GM18909 (cell line): ENCODE measurements around the gene PER2.

Experiments
- ATAC-seq: cut with Tn5 transposase; IDR thresholded peaks from one replicate; pipeline ENCODE4 v1.9.1; 2021; ENCODE audit warnings: mild to moderate bottlenecking; ENCODE audit not compliant: unreplicated experiment, poor library complexity

Gene PER2

DNA sequence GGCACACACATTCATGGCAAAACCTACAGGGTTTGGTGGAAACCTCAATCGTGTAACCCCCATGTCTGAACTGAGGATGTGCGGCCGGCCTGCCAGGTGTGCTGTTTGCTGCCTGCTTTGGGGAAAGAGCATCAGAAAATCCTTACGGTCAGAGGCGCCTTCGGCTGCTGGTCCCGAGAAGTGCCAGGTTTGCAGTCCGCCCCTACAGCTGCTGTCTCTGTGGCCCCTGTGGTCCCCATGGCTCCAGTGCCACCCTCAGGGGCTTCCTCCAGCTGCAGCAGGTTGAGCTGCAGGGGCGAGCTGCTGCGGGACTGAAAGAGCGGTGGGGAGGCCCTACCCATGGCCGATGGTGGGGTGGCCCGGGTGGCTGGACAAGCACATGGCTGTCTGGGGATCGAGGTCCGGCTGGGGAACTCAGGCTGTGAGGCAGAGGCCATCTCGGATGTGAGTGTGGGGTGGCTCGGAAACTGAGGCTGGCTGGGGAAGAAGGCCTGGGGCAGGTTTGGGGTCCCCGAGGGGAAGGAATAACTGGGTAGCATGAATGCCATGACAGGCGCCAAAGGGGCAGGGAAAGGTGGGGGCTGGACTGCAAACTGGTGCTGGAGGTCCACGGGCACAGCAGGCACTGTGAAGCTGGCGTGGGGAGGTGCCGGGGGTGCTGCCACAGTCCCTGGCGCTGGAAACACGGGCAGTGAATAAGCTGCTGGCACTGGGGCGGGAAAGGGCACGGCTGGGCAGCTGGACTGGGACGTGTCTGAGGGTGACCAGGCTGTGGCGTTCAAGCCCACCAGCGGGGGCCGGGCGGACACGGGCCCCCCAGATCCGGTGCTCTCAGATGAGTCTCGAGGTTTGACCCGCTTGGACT, 35.4 kb downstream of the PER2 start:
- no peak for ATAC-seq

DNA sequence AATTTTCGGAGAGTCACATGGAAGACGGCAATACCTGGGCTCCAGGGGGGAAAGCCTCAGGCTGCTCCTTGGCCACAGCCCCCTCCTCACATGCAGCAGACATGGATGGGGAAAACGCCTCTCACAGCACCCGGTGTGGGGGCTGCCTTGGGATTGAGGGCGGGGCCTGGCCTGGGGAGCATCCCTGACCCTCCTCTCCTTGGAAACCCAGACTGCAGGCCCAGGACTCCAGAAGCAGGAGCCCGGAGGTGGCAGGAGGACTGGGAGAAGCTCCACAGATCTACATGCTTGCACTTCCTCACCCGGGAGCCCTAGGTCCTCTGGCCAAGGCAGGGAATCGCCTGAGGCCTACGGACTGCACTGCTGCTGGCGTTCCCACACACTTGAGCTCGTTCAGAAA, 36.4 kb downstream of the PER2 start:
- no peak for ATAC-seq

DNA sequence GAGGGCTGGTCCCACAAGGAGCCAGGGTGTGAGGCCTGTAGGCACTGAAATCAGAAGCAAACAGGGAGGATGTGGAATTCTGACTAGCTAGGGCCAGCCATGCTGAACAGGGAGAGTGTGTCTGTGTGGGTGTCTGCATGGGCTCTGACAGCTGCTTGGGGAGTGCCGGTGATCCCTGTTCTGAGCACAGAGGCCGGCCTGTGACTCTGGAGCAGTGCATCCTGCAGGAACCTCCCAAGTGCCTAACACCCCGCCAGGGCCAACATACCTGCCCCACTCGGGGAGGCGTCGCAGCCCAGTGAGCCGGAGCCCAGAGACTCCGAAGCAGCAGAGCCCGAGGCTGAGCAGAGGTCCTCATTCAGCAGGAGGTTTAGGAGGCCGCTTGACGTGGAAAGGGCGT, 37.1 kb downstream of the PER2 start:
- ATAC-seq, result no peak

DNA sequence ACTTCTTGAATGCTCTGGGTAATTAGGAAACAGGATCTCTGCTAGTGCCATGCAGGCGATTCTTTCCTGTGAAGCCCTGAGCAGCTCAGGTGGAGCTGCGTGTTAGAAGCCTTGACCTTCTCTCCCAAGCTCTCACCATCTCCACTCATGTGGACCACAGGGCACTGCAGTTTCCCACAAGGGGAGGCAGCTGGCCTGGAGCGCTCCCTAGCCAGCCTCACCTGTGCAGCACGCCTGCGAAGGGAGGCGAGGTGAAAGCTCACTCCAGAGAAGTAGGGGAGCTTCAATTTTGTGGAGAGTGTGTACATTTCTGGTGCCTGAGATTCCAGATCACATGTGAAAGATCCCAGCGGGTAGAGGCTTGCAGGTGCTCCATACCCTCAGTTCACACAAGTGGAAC, 37.5 kb downstream of the PER2 start:
- no peak for ATAC-seq

DNA sequence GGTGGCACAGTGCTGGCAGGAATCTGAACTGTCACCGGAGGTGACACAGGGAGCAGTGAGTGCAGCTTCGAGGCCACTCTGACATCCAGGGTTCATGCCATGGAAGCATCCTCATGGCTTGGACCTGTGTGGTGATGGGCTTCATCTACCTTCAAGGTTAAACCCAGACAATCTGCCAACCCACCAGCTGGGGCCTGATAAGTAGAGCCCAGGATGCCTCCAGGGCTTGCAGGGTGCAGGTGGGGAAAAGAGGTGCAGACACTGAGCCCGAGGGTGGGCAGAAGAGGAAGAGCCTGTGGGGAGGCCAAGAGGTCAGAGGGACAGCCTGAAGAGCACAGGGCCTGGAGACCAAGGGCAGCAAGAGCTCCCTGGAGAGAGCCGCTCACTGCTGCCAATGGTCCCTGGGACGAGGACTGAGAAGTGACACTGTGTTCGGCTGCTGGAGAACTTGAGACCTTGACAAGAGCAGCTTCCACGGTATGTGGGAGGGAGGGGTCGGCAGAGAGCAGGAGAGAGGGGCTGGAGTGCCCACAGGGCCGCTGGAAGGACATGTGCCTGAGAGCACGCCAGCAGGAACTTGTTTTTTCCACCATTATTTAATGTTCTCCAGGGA, 40.5 kb downstream of the PER2 start:
- no peak for ATAC-seq

DNA sequence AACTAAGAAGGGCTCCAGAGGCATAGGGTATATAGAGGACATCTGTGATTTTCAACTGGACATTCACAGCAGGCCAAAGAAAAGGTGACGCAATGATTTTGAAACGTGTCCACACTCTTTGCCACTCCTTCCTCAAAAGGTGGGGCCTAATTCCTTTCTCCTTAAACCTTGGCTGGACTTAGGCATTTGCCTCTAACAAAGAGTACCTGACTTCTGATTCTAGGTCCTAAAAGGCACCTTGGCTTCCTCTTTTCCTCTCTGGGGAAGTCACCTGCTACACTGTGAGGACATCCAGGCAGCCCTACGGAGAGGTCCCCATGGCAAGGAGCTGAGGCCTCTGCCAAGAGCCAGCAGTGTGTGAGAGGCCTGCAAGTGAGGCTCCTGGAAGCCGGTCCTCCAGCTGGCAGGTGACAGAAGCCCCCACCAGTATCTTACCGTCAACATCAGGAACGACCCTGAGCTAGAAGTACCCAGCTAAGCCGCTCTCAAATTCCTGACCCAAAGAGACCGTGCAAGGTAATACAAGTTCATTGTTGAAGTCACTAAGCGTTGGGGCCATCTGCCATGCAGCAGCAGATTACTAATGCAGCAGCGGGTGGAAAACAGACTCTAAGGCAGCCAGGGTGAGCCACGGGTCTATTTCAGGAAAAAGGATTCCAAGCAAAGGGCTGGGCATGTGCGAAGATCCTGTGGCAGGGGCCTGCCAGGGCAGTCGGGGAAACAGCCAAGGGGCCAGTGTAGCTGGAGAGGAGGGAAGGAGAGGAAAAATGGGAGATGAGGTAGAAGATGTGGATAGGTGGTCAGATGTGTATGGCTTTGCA, 41.2 kb downstream of the PER2 start:
- ATAC-seq, result no peak

DNA sequence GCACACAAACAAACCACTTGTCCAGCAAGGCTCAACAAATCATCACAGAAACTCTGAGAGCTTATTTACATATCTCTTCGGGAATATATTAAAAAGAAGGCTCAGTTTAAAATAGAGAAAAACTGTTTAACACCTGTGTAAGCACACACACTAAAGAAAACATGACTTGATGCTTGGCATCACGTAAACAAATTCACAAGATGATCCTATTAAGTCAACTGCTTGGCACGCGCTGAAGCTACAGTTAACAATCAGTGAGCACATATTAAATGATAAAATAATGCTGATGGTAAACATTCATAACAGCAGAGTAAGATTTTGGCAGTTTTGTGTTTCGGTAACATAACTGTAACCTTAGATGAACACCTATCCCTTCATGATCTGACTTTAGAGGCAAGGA, 44.3 kb downstream of the PER2 start:
- ATAC-seq, result no peak

DNA sequence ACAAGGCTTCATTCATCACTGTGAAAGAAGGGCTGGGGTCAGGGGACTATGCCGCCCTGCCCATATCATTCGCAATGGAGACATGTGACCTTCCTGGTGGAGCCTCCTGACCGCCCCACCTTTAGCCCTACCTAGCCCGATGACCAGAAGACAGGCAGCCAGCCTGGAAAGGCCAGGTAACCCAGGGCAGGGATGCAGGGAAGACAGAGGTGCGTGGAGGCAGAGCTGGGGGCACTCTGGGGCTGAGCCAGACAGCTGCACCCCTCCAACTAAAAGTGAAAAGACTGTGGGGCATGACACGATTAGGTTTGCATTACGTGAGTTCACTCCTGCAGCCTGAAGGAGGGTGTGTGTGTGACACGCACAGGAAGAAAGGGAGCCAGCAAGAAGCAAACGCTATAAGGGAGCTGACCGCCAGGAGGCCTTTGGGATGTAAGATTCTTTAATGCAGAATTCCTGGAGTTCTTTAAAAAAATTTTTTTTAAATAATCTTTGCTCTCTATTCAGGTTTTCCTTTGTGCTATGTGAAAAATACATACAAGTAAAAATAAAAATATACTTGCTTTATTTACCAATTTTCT, 44.8 kb downstream of the PER2 start:
- no peak for ATAC-seq

DNA sequence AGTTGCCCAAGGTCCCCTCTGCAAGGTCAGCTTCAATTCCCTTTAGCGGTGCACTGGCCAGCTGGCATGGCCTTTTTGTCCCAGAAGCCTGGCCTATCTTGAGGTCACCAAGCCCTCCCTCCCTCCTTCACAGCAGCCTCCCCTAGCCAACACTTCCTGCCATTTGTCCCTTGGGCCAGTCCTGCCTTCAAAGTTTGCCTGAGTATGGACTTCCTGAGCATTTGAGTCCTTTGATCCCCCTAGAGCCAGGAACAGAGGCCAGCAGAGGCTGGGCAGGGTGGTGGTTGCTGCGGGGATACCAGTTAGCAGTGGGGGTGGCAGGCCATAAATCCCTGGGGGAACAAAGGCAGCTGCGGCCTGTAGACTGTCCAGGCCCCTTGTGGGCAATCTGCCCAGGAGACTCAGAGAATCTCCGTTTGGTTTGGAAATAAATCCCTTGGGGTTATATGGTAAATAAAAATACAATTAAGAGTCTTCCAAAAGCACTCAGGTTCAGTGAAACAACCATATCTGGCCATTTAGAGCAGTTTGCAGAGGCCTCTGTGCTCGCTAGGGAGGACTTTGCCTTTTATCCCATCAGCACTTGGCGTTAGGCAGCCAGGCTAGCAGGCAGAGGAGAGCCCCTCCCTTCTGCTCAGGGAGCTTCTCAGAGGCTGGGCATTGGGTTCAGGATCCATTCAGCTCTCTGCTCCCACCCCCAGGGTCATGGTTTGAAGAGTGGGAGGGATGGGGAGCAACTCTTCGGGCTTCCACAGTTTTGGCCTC, 45.5 kb downstream of the PER2 start:
- ATAC-seq, result no peak

DNA sequence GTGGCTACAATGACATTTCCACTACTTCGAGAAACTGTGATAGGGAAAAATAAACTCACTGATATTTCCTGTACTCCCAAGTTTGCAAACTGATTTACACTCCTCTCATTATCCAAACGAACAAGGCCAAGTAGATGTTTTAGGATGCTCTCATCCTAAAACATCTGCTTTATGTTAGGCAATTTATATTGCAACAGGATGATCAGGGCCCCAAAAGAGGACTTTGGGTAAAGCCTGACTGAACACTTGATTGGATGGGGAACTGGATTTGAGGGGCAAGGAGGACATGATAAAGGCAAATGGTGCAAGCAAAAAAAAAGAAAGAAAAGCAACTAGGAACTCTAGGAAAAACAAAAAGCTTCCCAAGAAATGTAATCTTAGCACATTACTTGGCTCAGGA, 46.4 kb downstream of the PER2 start:
- no peak for ATAC-seq

DNA sequence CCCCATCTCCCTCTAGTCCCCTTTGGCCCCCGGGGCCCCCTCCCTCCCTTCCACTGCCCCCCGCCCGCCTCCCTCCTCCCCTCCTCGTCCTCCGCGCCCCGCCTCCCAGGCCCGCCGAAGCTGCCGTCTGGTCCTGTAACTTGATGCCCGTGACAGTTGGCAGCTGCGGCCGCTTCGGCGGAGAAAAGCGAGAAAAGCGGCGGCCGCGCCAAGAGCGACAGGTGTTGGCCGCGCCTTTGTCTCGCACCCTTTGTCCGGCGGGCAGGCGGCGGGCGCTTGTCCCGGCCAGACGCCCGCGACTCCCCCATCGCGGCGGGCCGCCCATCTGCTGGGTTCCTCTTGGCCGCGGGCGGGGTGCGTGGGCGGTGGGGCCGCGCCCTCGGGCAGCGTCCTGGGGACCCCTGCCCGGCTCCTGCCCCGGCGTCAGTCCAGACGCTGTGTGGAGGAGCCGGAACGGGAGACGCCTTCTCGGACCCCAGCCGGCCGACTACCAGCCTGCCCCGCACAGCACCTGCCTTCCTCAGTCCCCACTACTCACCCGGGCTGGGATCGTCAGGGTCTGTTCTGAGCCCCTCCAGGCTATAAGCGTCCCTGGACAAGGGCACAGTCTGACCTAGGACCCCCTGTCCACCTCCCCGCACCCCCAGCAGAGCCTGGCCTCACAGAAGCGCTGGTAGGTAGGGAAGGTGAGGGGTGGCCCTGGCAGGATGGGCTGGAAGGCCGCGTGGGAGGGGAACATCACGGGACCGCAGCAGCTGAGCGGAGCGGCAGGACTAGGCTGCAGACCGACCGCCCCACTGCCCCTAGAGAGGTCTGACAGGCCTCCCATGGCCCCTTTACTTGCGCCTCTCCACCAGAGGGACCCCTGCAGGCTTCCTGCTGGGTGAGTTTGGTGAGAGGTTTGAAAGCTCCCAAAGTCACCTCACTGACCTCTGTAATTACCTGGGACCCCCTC, 47.4 kb downstream of the PER2 start:
- ATAC-seq, result no peak

DNA sequence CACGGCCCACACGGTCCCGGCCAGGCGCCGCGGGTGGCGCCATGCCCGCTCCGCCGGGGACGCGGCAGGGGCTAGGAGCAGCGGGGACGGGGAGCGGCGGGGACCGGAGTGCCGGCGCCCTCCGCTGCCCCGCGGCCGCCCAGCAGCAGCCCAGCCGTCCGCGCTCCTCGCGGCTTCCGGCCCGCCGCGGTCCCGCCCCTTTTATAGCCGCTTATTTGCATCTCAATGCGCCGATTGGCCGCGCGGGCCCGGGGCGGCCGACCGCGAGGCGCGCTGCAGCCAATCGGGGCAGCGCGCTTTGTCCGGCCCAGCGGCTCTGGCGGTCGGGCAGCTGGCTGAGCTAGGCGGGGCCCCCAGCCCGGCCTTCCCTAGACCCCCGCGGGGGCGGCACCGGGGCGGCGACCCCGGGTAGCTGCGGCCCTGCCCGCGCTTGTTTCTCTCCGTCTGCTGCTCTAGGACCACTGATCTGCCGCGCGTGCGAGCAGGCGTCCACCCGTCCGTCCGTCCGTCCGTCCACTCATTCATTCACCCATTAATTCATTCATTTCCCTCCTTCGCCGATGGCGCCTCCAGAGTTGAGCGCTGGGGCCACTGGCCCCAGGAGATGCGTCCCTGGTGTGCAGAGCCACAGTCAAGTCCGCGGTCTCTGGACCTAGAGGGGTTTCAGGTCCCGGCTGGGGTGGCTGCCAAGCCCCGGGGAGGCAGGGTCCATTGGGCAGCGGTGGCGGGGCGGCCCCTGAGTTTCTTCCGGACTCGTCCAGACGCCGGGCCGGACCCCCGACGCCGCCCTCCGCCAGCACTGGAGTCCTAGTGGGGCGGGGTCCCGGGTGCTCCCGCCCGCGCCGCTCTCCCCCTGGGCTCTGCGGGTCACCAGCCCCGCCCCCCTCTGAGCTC, 48.3 kb downstream of the PER2 start, which contains the start of gene HES6:
HES6 (minus strand) TSS at position 176 of the 894 bp plus-strand sequence; CDS start at position 43, 133 bp downstream.
- peak; percentile 85 for ATAC-seq

DNA sequence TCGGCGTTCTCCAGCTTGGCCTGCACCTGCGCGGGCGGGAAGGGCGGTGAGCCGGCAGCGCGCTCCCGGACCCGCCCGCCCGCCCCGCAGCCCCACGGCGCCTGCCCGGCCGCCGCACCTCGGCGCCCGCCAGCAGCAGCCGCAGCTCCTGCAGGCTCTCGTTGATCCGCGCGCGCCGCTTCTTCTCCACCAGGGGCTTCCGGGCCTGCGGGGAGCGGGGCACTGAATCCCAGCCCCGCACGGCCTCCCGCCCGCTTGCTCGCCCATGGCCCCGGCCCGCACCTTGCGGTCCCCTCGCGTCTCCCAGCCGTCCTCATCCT, 48.9 kb downstream of the PER2 start:
- no peak for ATAC-seq

DNA sequence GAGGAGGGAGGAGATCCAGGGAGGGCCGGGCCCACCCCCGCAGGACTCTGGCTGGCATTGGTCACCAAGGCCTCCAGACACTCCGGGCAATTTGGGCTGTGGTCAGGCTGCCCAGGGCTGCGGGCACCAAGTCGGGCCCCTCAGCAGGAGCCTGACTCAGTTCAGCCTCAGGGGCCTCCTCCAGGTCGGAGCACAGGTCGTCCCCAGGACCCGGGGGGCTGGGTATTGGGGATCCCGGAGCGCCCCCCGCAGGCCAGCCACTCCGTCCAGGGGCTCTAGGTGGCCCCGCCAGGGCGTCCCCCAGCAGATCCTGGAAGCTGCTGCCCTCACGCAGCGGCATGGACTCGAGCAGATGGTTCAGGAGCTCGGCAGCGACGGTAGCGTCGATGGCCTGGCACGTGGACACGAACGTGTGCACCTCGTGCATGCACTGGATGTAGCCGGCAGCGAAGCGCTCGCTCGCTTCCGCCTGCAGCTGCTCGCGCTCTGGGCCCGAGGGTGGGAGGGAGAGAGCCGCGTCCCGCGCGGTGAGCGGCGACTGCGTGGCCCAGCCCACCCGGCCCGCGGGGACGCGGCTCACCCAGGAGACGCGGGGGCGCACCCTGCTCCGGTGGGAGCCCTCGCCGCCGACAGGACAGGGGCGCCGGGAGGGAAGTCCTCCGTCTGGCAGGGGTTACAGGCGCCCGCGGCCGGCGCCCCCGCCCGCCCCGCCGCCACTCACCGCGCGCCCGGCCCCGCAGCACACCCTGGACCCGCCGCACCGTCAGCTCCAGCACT, 49.5 kb downstream of the PER2 start:
- no peak for ATAC-seq

DNA sequence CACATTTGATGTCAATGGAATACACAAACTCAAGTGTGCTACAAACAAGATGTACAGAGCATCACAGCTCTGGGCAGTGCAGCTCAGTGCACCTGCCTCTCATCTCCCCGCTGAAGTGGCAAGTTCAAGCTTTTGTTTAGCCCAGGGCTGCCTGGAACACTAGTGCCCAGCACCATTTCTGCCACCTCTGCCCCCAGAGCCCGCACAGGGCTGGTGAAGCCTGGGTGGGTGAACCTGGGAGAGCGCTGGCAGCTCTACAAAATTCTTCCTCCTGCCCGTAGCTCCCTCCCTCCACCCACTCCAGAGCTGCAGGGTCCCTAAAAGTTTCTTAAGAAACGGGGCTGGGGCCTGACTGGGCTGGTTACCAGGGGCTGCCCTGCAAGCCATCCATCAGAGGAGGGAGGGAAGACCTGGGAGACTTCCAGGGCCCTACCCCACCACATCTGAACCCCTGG, 50.1 kb downstream of the PER2 start:
- ATAC-seq, result no peak

DNA sequence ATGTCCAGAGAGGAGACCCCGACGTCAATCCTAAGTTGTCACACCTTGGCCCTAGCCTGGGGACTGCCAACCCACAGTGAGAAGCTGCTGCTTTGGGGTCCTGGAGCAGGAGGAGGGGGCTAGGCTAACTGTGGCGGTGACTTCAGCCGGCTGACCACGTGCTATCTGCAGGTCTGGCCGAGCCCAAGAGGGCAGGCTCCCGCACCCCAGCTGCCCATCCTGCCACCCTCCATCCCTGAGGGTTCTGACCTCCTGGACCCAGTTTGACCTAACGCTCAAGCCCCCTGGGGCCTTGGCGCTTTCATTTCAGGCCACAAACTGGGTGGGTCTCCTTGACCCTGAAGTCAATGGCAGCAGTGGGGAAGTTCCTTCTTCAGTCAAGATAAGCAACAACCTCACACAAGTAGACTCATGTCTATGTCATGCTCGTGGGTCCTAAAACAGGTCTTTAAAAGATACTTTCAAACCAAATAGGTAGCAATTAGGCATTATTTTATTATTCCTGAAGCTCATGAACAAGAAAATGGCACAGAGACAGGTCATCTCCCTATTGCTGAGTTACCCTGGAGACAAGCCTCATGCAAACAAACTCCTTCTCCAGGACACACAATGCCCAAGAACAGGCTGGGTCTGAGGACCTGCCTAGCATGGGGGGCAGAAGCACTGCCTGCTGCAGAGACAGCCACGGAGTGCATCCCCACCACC, 50.8 kb downstream of the PER2 start:
- ATAC-seq, result no peak

DNA sequence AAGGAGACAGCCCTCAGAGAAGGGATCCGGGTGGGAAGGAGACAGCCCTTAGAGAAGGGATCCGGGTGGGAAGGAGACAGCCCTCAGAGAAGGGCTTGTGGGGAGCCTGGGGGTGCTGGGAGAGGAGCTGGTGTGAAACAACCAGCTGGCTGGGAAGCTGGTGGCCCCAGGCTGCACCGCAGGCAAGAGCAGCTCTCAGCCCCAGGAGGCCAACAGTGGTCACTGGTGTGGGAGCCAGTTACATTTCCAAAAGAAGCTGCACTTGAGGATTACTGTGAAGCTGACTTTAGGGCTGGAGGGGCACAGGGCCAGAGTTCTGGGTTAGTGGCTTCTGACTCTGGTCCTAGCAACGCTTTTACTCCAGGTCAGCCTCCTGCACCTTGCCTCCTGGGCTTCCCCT, 51.8 kb downstream of the PER2 start:
- ATAC-seq, result no peak
